Retinal pigment epithelial cell (primary cell): ENCODE data around the gene STXBP6.

Experiments
- DNase-seq: peaks from one replicate; pipeline ENCODE4 v3.0.0-alpha.2; 2010; ENCODE audit warnings: low read depth
- H3K4me3 ChIP-seq: 2 replicates; pipeline ENCODE4 v1.5.1; 2011; ENCODE audit warnings: mild to moderate bottlenecking, low read length, control low read depth, moderate library complexity
- CTCF ChIP-seq: conservative IDR thresholded peaks from 2 replicates; pipeline ENCODE4 v1.5.1; 2011; ENCODE audit warnings: low read depth, low read length, control low read depth, inconsistent platforms

STXBP6 gene

DNA sequence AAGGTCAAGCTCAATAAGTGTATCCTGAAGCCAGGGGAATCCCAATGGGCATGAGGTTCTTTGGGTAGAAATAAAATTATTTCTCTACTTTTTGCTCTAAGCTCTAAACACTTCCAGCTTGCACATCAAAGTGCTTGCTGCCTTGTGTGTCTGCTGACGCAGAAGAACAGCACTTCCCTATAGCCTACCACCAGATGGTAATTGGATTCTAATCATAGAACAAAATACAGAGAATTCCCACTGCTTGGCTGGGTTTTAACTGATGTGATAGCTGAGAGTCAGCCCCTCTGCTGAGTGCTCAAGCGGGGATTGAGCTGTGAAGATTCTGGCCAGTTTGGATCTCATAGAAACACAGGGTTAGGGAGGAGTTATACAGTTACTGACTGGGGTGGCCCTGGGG, 283.5 kb downstream of the STXBP6 start:
- no peak for TF ChIP-seq CTCF
- no peak for DNase-seq
- no peak overlapping the region for H3K4me3 ChIP-seq

GRCh38 chr14:24761141-24761540, 288.8 kb downstream of the STXBP6 start:
- no peak for TF ChIP-seq CTCF
- no peak overlapping the region for H3K4me3 ChIP-seq
- no peak for DNase-seq
